IgD-negative memory B cell (primary cell): ENCODE results near the gene PIGP. TPM values are rescaled to one million over a fixed set of nuclear protein-coding genes. Genes with fewer than 3 reads are reported as not detected.
"Not testable (repeated sequence)": the region's sequence is repeated elsewhere in the genome, so short reads cannot be mapped to it uniquely, and the experiment has no call there.

Experiments
- H3K27ac Mint-ChIP-seq, 3 donors: one replicate each; pipeline ENCODE4 v1.8.0; 2020 to 2022; ENCODE audit warnings: mild to moderate bottlenecking in 3 of 3, mixed read lengths in 3 of 3, moderate library complexity in 1 of 3
- H3K27me3 Mint-ChIP-seq: one replicate; pipeline ENCODE4 v1.8.0; 2021; ENCODE audit warnings: mixed read lengths
- H3K36me3 Mint-ChIP-seq: one replicate; pipeline ENCODE4 v1.8.0; 2020; ENCODE audit warnings: mild to moderate bottlenecking, mixed read lengths
- H3K4me1 Mint-ChIP-seq, 3 donors: one replicate each; pipeline ENCODE4 v1.8.0; 2020 to 2022; ENCODE audit warnings: mixed read lengths in 3 of 3, mild to moderate bottlenecking in 1 of 3
- H3K4me3 Mint-ChIP-seq, 4 donors: one replicate each; pipeline ENCODE4 v1.8.0; 2020 to 2022; ENCODE audit warnings: mild to moderate bottlenecking in 4 of 4, mixed read lengths in 4 of 4, moderate library complexity in 3 of 4
- H3K9me3 Mint-ChIP-seq, 3 donors: one replicate each; pipeline ENCODE4 v1.8.0; 2020 to 2021; ENCODE audit warnings: mixed read lengths in 3 of 3, mild to moderate bottlenecking in 1 of 3
- polyA plus RNA-seq: library from polyadenylated mRNA; unstranded; fragments of 300-500 nt; fragmentation: Illumina TruSeq; gene quantifications from one replicate; pipeline ENCODE4 v1.2.3, GENCODE V29; 2021

PIGP gene
- polyA plus RNA-seq, 1 donor from 2014 or later: 29.8 TPM

DNA sequence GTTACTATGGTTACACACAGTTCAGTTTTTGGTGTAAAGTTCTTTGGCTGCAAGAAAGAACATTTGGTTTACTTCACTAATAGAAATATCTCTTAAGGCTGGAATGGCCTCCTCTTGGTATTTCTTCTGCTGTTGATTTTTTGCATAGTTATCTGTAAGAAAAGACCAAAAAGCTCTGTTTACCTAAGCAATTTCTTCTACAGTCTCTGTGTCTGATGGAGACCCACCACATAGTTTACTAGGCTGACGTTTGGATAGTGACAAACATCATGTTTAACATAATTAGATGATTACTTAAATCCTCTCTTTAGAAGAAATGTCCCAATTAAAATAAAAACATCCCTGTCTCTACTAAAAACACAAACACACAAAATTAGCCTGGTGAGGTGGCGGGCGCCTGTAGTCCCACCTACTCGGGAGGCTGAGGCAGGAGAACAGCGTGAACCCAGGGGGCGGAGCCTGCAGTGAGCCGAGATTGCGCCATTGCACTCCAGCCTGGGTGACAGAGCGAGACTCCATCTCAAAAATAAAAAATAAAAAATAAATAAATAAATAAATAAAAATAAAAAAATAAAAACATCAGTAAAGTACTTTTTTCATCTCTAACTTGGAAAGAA, 7.2 kb downstream of the PIGP start:
- Mint-ChIP-seq H3K27me3 (no peaks in the 10 kb centered on the region), H3K36me3 (peaks cover 16% of the 10 kb centered on the region), H3K27ac (no peak overlapping the region)

DNA sequence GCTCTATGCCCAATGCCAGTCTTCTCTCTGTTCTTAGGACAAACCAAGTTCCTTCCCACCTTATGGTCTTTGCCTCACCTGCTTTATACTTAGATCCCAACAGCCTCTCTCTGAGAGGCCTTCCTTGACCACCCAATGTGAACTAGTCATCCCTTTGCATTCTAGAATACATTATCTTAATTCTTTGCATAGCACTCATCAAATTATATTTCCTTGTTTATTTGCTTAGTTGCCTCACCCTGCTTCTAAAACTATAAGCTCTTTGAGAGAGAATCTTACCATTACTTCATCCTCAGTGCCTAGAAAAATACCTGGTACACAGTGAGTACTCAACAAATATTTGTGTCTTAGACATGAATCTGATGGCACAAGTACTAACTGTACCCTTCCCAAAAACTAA, 8.0 kb downstream of the PIGP start:
- Mint-ChIP-seq H3K9me3 (no peaks in the 10 kb centered on the region), H3K36me3 (peaks cover 16% of the 10 kb centered on the region), H3K27me3 (no peaks in the 10 kb centered on the region), H3K4me3 (no peak overlapping the region), H3K4me1 (peaks cover under 1 to 3% (median 2%) of the 10 kb centered on the region in 3 donors), H3K27ac (peak overlapping the region in 1 of 3 donors; percentile 65)

More for the DNA sequence above, 7.2 kb downstream of the PIGP start:
- H3K4me1 Mint-ChIP-seq: peaks cover 2 to 8% (median 7%) of the 10 kb centered on the region in 3 donors
- no peak overlapping the region for H3K4me3 Mint-ChIP-seq
- H3K9me3 Mint-ChIP-seq: no peaks in the 10 kb centered on the region

DNA sequence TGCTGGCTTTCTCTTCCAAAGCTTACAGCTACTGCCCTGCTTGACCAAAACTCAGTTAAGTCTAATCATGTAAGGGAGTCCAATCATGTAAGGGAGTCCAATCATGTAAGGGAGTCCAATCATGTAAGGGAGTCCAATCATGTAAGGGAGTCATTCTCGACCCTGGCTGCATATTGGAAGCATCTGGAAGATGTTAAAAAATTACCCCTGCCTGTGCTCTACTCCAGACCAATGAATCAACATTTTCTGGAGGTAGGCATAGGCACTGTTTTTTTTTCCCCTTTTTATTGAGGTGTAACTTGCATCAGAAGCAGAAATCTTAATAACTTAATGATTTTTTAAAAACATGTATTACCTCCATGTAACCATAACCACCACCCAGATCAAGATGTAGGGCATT, 9.4 kb downstream of the PIGP start:
- peak overlapping the region in 2 of 3 donors; percentile 21 to 79 for H3K27ac Mint-ChIP-seq
- H3K4me3 Mint-ChIP-seq: no peak overlapping the region
- peaks cover 13% of the 10 kb centered on the region for H3K36me3 Mint-ChIP-seq
- H3K9me3 Mint-ChIP-seq: no peaks in the 10 kb centered on the region
- H3K27me3 Mint-ChIP-seq: no peaks in the 10 kb centered on the region
- H3K4me1 Mint-ChIP-seq: peaks cover 0 to 2% (median 2%) of the 10 kb centered on the region in 3 donors

DNA sequence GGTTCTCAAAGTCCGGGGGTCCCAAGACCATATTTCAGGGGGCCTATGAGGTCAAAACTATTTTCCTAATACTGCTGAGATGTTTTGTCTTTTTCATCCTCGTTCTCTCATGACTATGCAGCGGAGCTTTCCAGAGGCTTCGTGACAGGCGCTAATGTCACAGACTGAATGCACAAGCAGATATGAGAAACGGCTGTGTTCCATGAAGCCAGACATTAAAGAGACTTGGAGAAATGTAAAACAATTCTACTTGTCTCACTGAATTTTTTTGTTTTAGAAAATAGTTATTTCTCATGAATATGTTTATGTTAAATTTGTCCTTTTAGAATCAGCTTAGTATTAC, 10.3 kb downstream of the PIGP start:
- Mint-ChIP-seq H3K4me1 (peaks cover 2 to 4% (median 3%) of the 10 kb centered on the region in 3 donors), H3K4me3 (no peak overlapping the region), H3K9me3 (no peaks in the 10 kb centered on the region), H3K27ac (no peak overlapping the region), H3K36me3 (peaks cover 9% of the 10 kb centered on the region), H3K27me3 (no peaks in the 10 kb centered on the region)

DNA sequence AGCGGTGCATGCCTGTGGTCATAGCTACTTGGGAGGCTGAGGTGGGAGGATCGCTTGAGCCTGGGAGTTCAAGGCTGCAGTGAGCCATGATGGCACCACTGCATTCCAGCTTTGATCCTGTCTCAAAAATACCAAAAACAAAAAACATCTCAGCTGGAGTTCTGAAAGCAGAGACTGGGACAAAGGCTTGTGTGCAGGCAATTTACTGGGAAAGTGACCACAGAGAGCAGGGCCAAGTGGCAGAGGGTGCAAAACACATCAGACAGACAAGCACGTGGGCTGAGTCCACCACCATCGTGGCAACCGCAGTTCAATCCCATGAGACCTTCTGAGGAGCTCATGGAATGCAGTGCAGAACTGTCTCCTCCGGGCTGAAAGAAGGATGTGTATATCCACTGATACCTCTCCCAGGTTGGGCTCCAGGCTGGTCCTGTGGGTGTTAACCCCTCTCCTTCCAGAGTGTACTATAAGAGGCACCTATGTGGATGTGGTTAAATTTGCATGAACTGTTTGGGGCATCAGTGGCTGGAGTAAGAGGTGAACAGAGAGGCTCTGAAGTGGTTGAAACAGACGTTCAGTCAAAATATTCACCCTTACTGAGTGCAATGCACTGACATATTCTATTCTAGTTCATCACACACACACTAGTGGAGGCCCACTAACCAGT, 10.8 kb downstream of the PIGP start:
- H3K4me1 Mint-ChIP-seq: peaks cover 2 to 4% (median 3%) of the 10 kb centered on the region in 3 donors
- H3K27ac Mint-ChIP-seq: no peak overlapping the region

GRCh38 chr21:37060296-37060695, 12.6 kb downstream of the PIGP start:
- Mint-ChIP-seq H3K4me1 (peaks cover 2 to 4% (median 3%) of the 10 kb centered on the region in 3 donors), H3K4me3 (no peak overlapping the region), H3K27ac (peak overlapping the region in 1 of 3 donors; percentile 19), H3K27me3 (no peaks in the 10 kb centered on the region), H3K9me3 (peaks cover 0 to 3% (median 0%) of the 10 kb centered on the region in 3 donors), H3K36me3 (peaks cover 3% of the 10 kb centered on the region)

More for the DNA sequence above, 10.8 kb downstream of the PIGP start:
- Mint-ChIP-seq H3K9me3 (no peaks in the 10 kb centered on the region), H3K36me3 (peaks cover 9% of the 10 kb centered on the region), H3K27me3 (no peaks in the 10 kb centered on the region), H3K4me3 (no peak overlapping the region)

DNA sequence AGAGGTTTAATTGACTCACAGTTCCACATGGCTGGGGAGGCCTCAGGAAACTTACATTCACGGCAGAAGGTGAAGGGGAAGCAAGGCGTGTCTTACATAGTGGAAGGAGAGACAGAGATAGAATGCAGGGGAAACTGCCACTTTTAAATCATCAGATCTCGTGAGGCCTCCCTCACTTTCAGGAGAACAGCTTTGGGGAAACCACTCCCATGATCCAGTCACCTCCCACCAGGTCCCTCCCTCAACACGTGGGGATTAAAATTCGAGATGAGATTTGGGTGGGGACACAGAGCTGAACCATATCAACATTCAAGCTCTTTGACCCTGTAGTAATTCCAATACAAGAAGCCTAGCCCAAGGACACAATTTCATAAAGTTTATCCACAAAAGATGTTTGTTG, 13.7 kb downstream of the PIGP start:
- H3K9me3 Mint-ChIP-seq: peaks cover 0 to 3% (median 0%) of the 10 kb centered on the region in 3 donors
- H3K4me3 Mint-ChIP-seq: no peak overlapping the region
- no peak overlapping the region for H3K27ac Mint-ChIP-seq
- H3K4me1 Mint-ChIP-seq: peaks cover 2 to 4% (median 3%) of the 10 kb centered on the region in 3 donors
- H3K27me3 Mint-ChIP-seq: no peaks in the 10 kb centered on the region
- peaks cover 3% of the 10 kb centered on the region for H3K36me3 Mint-ChIP-seq

GRCh38 chr21:37058261-37058660, 14.6 kb downstream of the PIGP start:
- no peak overlapping the region for H3K4me3 Mint-ChIP-seq
- H3K27me3 Mint-ChIP-seq: no peaks in the 10 kb centered on the region
- H3K36me3 Mint-ChIP-seq: peaks cover 3% of the 10 kb centered on the region
- H3K27ac Mint-ChIP-seq: no peak overlapping the region
- peaks cover 0 to 3% (median 0%) of the 10 kb centered on the region in 3 donors for H3K9me3 Mint-ChIP-seq
- peaks cover 0 to 4% (median 3%) of the 10 kb centered on the region in 3 donors for H3K4me1 Mint-ChIP-seq

GRCh38 chr21:37057614-37058013, 15.3 kb downstream of the PIGP start:
- Mint-ChIP-seq H3K36me3 (peaks cover 3% of the 10 kb centered on the region), H3K4me1 (peaks cover 0 to 4% (median 3%) of the 10 kb centered on the region in 3 donors), H3K27me3 (no peaks in the 10 kb centered on the region)

DNA sequence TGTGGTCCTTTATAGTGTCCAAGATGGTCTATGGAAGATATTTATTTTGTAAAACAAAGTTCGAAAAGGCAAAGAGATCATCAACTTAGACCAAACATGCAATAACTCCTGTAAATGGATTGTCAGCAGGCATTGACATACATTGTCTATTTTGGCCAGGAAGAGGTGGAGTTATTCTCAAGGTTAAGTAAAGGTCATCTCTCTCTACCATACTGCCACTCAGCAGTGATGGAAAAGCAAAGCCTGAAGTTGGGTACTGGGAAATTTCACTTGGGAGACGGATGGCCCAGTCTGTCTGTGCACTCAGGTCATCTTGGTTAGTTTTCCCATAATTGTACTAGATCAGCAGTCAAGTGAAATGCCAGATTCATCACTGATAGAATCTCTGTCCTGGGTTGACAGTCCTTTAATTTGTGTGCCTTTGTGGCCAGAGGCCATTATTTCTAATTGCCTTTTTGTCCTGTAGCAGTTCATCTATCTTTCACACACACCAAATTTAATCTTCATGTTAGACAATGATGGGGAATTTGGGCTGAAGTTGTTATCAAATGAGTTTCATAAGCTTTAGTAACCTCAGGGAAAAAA, 17.5 kb downstream of the PIGP start:
- Mint-ChIP-seq H3K27me3 (no peaks in the 10 kb centered on the region), H3K27ac (no peak overlapping the region), H3K4me3 (no peak overlapping the region), H3K36me3 (no peaks in the 10 kb centered on the region), H3K4me1 (peaks cover 0 to 3% (median 2%) of the 10 kb centered on the region in 3 donors), H3K9me3 (peaks cover 0 to 3% (median 0%) of the 10 kb centered on the region in 3 donors)

More at GRCh38 chr21:37057614-37058013, 15.3 kb downstream of the PIGP start:
- Mint-ChIP-seq H3K4me3 (no peak overlapping the region), H3K9me3 (peaks cover 0 to 3% (median 0%) of the 10 kb centered on the region in 3 donors), H3K27ac (no peak overlapping the region)

DNA sequence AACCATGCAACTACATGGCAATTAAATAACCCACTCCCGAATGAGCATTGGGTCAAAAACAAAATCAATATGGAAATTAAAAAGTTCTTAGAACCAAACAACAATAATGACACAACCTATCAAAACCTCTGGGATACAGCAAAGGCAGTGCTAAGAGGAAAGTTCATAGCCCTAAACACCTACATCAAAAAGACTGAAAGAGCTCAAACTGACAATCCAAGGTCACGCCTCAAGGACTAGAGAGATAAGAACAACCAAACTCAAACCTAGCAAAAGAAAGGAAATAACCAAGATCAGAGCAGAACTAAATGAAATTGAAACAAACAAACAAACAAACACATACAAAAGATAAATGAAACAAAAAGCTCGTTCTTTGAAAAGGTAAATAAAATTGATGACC, 23.1 kb downstream of the PIGP start:
- H3K36me3 Mint-ChIP-seq, H3K4me1 Mint-ChIP-seq, H3K27ac Mint-ChIP-seq, H3K27me3 Mint-ChIP-seq, H3K4me3 Mint-ChIP-seq, H3K9me3 Mint-ChIP-seq: not testable (repeated sequence)

DNA sequence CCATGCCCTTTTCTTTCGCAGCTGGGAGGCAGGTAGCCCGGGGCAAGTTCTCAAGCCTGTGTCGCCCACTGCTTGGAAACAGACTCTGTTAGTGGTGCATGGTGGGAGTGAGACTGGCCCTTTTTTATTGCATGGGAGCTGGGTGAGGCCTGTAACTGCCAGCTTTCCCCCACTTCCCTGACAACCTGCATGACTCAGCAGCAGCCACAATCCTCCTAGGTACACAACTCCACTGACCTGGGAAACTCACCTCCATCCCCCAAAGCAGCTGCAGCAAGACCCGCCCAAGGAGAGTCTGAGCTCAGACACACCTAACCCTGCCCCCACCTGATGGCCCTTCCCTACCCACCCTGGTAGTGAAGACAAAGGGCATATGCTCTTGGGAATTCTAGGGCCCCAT, 25.8 kb downstream of the PIGP start:
- Mint-ChIP-seq H3K27ac (no peak overlapping the region), H3K4me1 (peaks cover 4 to 10% (median 5%) of the 10 kb centered on the region in 3 donors), H3K36me3 (no peaks in the 10 kb centered on the region), H3K27me3 (peaks cover 2% of the 10 kb centered on the region), H3K4me3 (no peak overlapping the region), H3K9me3 (no peaks in the 10 kb centered on the region)

- Mint-ChIP-seq H3K27me3 (peaks cover 2% of the 10 kb centered on the region), H3K36me3 (no peaks in the 10 kb centered on the region), H3K9me3 (no peaks in the 10 kb centered on the region), H3K4me1 (peaks cover 4 to 10% (median 5%) of the 10 kb centered on the region in 3 donors), H3K4me3 (no peak overlapping the region), H3K27ac (peak overlapping the region in 1 of 3 donors; percentile 54)
These were observed 27.3 kb downstream of the PIGP start for GRCh38 chr21:37045556-37045955.

DNA sequence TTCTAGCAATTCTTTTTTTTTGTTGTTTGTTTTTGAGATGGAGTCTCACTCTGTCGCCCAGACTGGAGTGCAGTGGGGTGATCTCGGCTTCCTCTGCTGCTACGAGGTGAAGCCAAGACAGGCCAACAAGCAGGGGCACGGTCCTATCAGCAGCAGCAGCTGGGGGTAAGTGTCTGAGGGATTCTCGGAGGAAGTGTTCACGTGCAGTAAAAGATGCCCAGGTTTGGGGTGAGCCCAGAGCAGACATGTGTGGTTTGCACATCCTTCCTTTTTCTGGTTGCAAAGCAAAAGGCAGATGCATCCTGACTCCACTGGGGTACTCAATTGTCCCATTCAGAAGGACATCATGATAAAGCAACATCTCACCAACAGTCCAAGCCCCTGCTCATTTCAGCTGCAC, 27.7 kb downstream of the PIGP start:
- no peaks in the 10 kb centered on the region for H3K36me3 Mint-ChIP-seq
- peaks cover 4 to 10% (median 5%) of the 10 kb centered on the region in 3 donors for H3K4me1 Mint-ChIP-seq
- H3K9me3 Mint-ChIP-seq: no peaks in the 10 kb centered on the region
- peaks cover 2% of the 10 kb centered on the region for H3K27me3 Mint-ChIP-seq
- no peak overlapping the region for H3K4me3 Mint-ChIP-seq
- H3K27ac Mint-ChIP-seq: peak overlapping the region in 2 of 3 donors; percentile 24 to 54

DNA sequence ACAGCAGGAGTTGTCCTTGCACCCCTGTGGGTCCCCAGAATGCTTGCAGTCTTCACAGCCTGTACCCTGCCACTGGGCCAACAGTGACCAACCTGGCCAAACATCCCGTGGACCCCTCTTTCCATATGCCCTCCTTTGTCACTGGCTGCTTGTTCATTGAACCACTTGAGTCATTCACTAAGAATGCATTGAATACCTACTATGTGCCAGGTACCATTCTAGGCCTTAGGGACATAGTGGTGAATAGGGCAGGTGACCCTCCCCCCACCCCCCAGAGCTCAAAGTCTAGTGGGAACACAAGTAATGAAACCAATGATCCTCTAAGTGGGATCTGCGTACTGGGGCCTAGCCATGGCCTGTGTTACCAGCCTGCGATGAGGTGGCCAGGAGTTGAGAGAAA, 28.2 kb downstream of the PIGP start:
- H3K4me3 Mint-ChIP-seq: no peak overlapping the region
- H3K9me3 Mint-ChIP-seq: no peaks in the 10 kb centered on the region
- H3K36me3 Mint-ChIP-seq: no peaks in the 10 kb centered on the region
- H3K4me1 Mint-ChIP-seq: peaks cover 4 to 10% (median 5%) of the 10 kb centered on the region in 3 donors
- peaks cover 2% of the 10 kb centered on the region for H3K27me3 Mint-ChIP-seq
- H3K27ac Mint-ChIP-seq: no peak overlapping the region
